ENCODE measurements around the gene PSMD5.

DNA sequence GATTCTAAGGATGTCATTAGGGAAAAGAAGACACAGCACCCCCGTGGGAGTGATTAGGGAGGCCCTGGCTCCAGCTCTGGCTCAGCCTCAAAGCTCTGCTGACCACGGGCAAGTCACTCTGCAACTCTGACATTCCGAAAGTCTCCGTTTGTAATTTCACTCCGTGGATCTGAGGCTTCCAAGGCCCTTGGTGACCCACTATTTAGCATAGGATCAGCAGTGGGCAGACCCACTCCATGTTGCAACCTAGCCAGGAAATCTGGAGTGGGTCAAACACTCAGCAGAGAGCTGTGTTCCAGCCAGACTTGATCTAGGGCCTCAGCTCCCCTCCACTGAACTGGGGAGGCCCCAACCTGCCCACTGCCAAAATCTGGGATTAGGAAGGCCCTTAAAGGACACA lies 22.5 kb upstream of the PSMD5 start:
- no peak for TF ChIP-seq TAF1 (IDR thresholded peaks at IDR 0.05; ENCODE audit: borderline replicate concordance, insufficient read depth, low read length)
- no peak for TF ChIP-seq POLR2AphosphoS5 (IDR thresholded peaks at IDR 0.05; ENCODE audit: low read depth, low read length)
- TF ChIP-seq REST (IDR thresholded peaks at IDR 0.05; ENCODE audit: insufficient read depth in 1 of 2, low read depth in 2 of 2, low read length in 2 of 2) = no peak

All from PFSK-1 (cell line).